Fibroblast of lung (primary cell): ENCODE results near the gene RHOT1. TPM values are rescaled to one million over a fixed set of nuclear protein-coding genes. Genes with fewer than 3 reads are reported as not detected.
"Not testable (repeated sequence)": the region's sequence is repeated elsewhere in the genome, so short reads cannot be mapped to it uniquely, and the experiment has no call there.

Experiments used
- DNase-seq, 2 donors: peaks; one replicate each; pipeline versions ENCODE4 v3.0.0 to v3.0.0-alpha.2; 2010; ENCODE audit warnings: low read depth in 2 of 2
- H2AFZ ChIP-seq: 2 replicates; pipeline ENCODE4 v1.5.1; 2012; ENCODE audit warnings: low read length, control low read depth, inconsistent platforms
- H3K27ac ChIP-seq: 2 replicates; pipeline ENCODE4 v1.5.1; 2011; ENCODE audit warnings: low read length, control low read depth; ENCODE audit not compliant: insufficient read depth
- H3K27me3 ChIP-seq: 2 replicates; pipeline ENCODE4 v1.5.1; 2011; ENCODE audit warnings: mild to moderate bottlenecking, low read length; ENCODE audit not compliant: control insufficient read depth, insufficient read depth
- H3K36me3 ChIP-seq: 2 replicates; pipeline ENCODE4 v1.5.1; 2011; ENCODE audit warnings: low read length; ENCODE audit not compliant: control insufficient read depth, insufficient read depth
- H3K4me1 ChIP-seq: 2 replicates; pipeline ENCODE4 v1.5.1; 2011; ENCODE audit warnings: low read length; ENCODE audit not compliant: control insufficient read depth, insufficient read depth; ENCODE audit errors: extremely low read depth
- H3K4me2 ChIP-seq: 2 replicates; pipeline ENCODE4 v1.5.1; 2011; ENCODE audit warnings: low read length, control low read depth; ENCODE audit not compliant: insufficient read depth; ENCODE audit errors: extremely low read depth
- H3K4me3 ChIP-seq, 4 experiments: fragments of 200-600 bp in 1 of 4; sonication (generic) in 1 of 4; replicated peaks in 1 of 4; 2 replicates each; pipeline ENCODE4 v1.5.1; 2011 to 2016; ENCODE audit warnings: low read length in 4 of 4, low read depth in 3 of 4, mild to moderate bottlenecking in 3 of 4, control low read depth in 2 of 4, inconsistent platforms in 1 of 4, mixed read lengths in 1 of 4; ENCODE audit not compliant: insufficient read depth in 1 of 4; ENCODE audit errors: control extremely low read depth in 1 of 4
- H3K79me2 ChIP-seq: 2 replicates; pipeline ENCODE4 v1.5.1; 2012; ENCODE audit warnings: mild to moderate bottlenecking, low read length, inconsistent platforms; ENCODE audit not compliant: control insufficient read depth, insufficient read depth
- H3K9ac ChIP-seq: 2 replicates; pipeline ENCODE4 v1.5.1; 2011; ENCODE audit warnings: mild to moderate bottlenecking, low read length, control low read depth; ENCODE audit not compliant: insufficient read depth
- H3K9me3 ChIP-seq: 2 replicates; pipeline ENCODE4 v1.5.1; 2012; ENCODE audit warnings: low read depth, low read length; ENCODE audit not compliant: control insufficient read depth, insufficient read depth
- H4K20me1 ChIP-seq: 2 replicates; pipeline ENCODE4 v1.5.1; 2011; ENCODE audit warnings: low read length; ENCODE audit not compliant: control insufficient read depth, insufficient read depth; ENCODE audit errors: extremely low read depth
- EZH2 ChIP-seq: IDR thresholded peaks from 2 replicates; pipeline ENCODE4 v1.5.1; 2012; ENCODE audit warnings: low read length, control low read depth, mild to moderate bottlenecking; ENCODE audit errors: missing control alignments
- polyA plus RNA-seq, 2 donors: library from polyadenylated mRNA; depleted of rRNA in 1 of 2; stranded (reverse) in 1 of 2; unstranded in 1 of 2; fragments of >200 nt; gene quantifications; 2 replicates each; pipeline ENCODE4 v1.2.1, GENCODE V29; 2011 to 2012; ENCODE audit warnings: missing spikeins in 1 of 2
- total RNA-seq: library from RNA; depleted of rRNA; stranded (reverse); fragments of >200 nt; gene quantifications from 2 replicates; pipeline ENCODE4 v1.2.1, GENCODE V29; 2014
- TF ChIP-seq, protein P1 (sequence below), 2 donors: IDR thresholded peaks in 1 of 2; conservative IDR thresholded peaks in 1 of 2; 1 replicate in 1 of 2; 2 replicates in 1 of 2; pipeline ENCODE4 v1.5.1; 2011 to 2012; ENCODE audit warnings: low read length in 2 of 2, control low read depth in 1 of 2, inconsistent platforms in 1 of 2, low read depth in 1 of 2, mild to moderate bottlenecking in 1 of 2

The RHOT1 gene
- total and polyA plus RNA-seq, 2 donors (not counting 1 experiment from before 2014, with no cell fraction given) = 45.6 to 58.8 TPM

DNA sequence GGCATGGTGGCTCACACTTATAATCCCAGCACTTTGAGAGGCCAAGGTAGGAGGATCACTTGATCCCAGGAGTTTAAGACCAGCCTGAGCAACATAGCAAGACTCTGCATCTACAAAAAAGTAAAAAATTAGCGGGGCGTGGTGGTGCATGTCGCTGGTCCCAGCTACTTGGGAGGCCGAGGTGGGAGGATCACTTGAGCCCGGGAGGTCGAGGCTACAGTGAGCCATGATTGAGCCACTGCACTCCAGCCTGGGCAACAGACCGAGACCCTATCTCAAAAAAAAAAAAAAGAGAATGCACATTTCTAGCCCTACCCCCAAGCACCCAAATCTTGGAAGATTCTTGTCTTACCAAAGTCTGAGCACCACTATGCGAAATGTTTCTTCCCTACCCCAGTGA is 15.6 kb upstream of the RHOT1 start:
- H3K27ac ChIP-seq = no peak overlapping the region
- no peaks in the 10 kb centered on the region for H3K79me2 ChIP-seq
- H3K9ac ChIP-seq = no peak overlapping the region
- no peaks in the 10 kb centered on the region for H3K36me3 ChIP-seq
- H2AFZ ChIP-seq = no peak overlapping the region
- H3K4me2 ChIP-seq = no peak overlapping the region
- H4K20me1 ChIP-seq = no peaks in the 10 kb centered on the region
- TF ChIP-seq EZH2 = no peak
- TF ChIP-seq, protein P1, sequence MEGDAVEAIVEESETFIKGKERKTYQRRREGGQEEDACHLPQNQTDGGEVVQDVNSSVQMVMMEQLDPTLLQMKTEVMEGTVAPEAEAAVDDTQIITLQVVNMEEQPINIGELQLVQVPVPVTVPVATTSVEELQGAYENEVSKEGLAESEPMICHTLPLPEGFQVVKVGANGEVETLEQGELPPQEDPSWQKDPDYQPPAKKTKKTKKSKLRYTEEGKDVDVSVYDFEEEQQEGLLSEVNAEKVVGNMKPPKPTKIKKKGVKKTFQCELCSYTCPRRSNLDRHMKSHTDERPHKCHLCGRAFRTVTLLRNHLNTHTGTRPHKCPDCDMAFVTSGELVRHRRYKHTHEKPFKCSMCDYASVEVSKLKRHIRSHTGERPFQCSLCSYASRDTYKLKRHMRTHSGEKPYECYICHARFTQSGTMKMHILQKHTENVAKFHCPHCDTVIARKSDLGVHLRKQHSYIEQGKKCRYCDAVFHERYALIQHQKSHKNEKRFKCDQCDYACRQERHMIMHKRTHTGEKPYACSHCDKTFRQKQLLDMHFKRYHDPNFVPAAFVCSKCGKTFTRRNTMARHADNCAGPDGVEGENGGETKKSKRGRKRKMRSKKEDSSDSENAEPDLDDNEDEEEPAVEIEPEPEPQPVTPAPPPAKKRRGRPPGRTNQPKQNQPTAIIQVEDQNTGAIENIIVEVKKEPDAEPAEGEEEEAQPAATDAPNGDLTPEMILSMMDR (conservative IDR thresholded peaks at IDR 0.05 in 1 of 2, IDR thresholded peaks at IDR 0.05 in 1 of 2; ENCODE audit: low read depth in 1 of 2, low read length in 2 of 2) = no peak
- H3K4me1 ChIP-seq = no peaks in the 10 kb centered on the region
- H3K4me3 ChIP-seq = no peak overlapping the region
- H3K9me3 ChIP-seq = no peaks in the 10 kb centered on the region
- no peaks in the 10 kb centered on the region for H3K27me3 ChIP-seq
- DNase-seq = no peak

DNA sequence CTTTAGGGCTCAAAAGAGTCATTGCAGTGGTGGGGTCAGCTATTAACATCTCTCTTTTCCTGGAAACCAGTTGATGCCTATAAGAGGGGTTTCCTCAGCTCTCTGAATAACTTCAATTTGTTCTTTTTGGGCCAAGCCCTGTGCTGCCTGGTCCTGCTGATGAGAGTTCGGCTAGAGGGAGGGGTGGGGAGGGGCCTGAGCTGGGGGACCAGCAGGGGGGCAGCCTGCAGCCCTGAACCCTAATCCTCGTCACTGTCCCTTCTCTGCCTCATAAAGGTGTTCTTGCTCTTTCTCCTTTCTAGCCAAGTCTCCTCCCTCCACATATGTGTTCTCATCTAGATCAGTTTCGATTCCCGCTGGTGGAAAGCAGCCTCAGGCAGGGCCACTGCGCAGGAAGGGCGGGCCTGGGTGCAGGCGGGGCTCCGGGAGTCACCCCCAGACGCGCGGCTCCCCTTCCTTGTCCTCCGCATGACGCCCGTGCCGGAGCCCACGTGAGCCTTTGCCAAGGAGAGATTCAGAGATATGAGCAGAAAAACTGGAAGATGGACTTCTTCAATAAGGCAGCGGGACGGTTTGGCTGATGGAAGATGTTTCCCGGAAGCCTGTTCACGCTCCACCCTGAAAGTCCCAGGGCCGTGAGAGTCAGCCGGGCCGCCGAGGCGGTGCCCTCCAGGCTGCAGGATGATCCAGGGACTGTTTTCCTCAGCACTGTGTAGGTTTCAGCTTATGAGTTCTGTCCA is 15.0 kb upstream of the RHOT1 start:
- no peaks in the 10 kb centered on the region for H4K20me1 ChIP-seq
- no peaks in the 10 kb centered on the region for H3K9me3 ChIP-seq
- peak overlapping the region; percentile 33 to 81 (median 70) for H3K4me3 ChIP-seq
- H3K36me3 ChIP-seq = no peaks in the 10 kb centered on the region
- peak overlapping the region; percentile 91 for H3K4me2 ChIP-seq
- TF ChIP-seq EZH2 = no peak
- peak; percentile 71 for DNase-seq
- peak overlapping the region; percentile 74 for H3K9ac ChIP-seq
- no peaks in the 10 kb centered on the region for H3K79me2 ChIP-seq
- peak overlapping the region; percentile 85 for H2AFZ ChIP-seq
- H3K4me1 ChIP-seq = no peaks in the 10 kb centered on the region
- H3K27me3 ChIP-seq = no peaks in the 10 kb centered on the region
- H3K27ac ChIP-seq = peak overlapping the region; percentile 75

DNA sequence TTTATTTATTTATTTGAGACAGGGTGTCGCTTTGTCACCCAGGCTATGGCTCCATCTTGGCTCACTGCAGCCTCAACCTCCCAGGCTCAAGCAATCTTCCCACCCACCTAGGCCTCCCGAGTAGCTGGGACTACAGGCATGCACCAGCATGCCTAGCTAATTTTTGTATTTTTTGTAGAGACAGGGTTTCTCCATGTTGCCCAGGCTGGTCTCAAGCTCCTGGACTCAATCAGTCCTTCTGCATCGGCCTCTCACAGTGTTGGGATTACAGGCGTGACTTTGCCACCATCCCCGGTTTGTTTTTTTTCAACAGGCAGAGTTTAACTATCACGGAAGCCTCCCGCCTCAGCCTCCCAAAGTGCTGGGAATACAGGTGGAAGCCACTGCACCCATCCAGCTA is 13.8 kb upstream of the RHOT1 start:
- H2AFZ ChIP-seq = peak overlapping the region; percentile 21
- peak overlapping the region; percentile 91 for H3K4me2 ChIP-seq
- not testable (repeated sequence) for H3K79me2 ChIP-seq, H3K27ac ChIP-seq, H3K36me3 ChIP-seq, H3K9me3 ChIP-seq, H3K27me3 ChIP-seq, H3K9ac ChIP-seq, H4K20me1 ChIP-seq, H3K4me1 ChIP-seq, DNase-seq
- H3K4me3 ChIP-seq = peak overlapping the region; percentile 33 to 81 (median 70)

DNA sequence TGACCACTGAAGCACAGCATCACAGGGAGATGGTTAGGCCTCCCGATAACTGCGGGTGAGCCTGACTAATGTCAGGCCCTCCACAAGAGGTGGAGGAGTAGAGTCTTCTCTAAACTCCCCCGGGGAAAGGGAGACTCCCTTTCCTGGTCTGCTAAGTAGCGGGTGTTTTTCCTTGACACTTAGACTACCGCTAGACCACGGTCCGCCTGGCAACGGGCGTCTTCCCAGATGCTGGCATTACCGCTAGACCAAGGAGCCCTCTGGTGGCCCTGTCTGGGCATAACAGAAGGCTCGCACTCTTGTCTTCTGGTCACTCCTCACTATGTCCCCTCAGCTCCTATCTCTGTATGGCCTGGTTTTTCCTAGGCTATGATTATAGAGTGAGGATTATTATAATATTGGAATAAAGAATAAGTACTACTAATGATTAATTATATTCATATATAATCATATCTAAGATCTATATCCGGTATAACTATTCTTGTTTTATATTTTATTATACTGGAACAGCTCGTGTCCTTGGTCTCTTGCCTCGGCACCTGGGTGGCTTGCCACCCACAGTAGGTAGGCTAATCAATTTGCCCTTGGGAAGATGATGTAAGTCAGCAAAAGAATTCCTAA is 6.7 kb upstream of the RHOT1 start:
- peak; percentile 20 to 28 for DNase-seq
- not testable (repeated sequence) for H3K4me1 ChIP-seq, H4K20me1 ChIP-seq, H3K4me2 ChIP-seq, H3K27ac ChIP-seq, H2AFZ ChIP-seq, H3K36me3 ChIP-seq, H3K79me2 ChIP-seq, H3K9me3 ChIP-seq, H3K27me3 ChIP-seq, H3K4me3 ChIP-seq, H3K9ac ChIP-seq
- TF ChIP-seq, protein P1 (conservative IDR thresholded peaks at IDR 0.05 in 1 of 2, IDR thresholded peaks at IDR 0.05 in 1 of 2; ENCODE audit: low read depth in 1 of 2, low read length in 2 of 2) = peak; percentile 18 to 23
